H1 (cell line): ENCODE measurements around the gene XPOT. TPM values are rescaled to one million over a fixed set of nuclear protein-coding genes. Genes with fewer than 3 reads are reported as not detected.

ENCODE experiments used
- CEBPB ChIP-seq: IDR thresholded peaks from 2 replicates; pipeline ENCODE4 v1.6.1; 2012; ENCODE audit warnings: low read depth, low read length
- polyA plus RNA-seq, 7 experiments: library from polyadenylated mRNA; depleted of rRNA in 3 of 7; stranded (reverse) in 5 of 7; unstranded in 2 of 7; fragments of >200 nt in 5 of 7; fragments of 200-250 nt in 2 of 7; gene quantifications; 1 replicate in 5 of 7; 2 replicates in 1 of 7; 4 replicates in 1 of 7; pipeline versions ENCODE4 v1.2.1 to v1.2.3, GENCODE V29; 2011 to 2013; ENCODE audit warnings: missing spikeins in 2 of 7, mixed read lengths in 2 of 7
- total RNA-seq: library from RNA; stranded (reverse); fragmentation: NEBNext Ultra II Directional; extraction: Animal tissue kit (Norgen Biotek cat#: 25700); gene quantifications from 2 replicates; pipeline ENCODE4 v1.2.1, GENCODE V29; 2021

Gene XPOT
- total and polyA plus RNA-seq, 2 of the 8 experiments (the other 6 are each of a cell fraction or from before 2014, with no cell fraction given), result 38.8 to 176 TPM

GRCh38 chr12:64457923-64458322 is 53.7 kb downstream of the XPOT start (continued):
- no peak for TF ChIP-seq CEBPB
